B cell (primary cell): ENCODE data around the gene FAM131B. TPM values are rescaled to one million over a fixed set of nuclear protein-coding genes. Genes with fewer than 3 reads are reported as not detected.

ENCODE experiments used
- ATAC-seq: fragments of 200-7000 bp; cut with Tn5 transposase; one replicate; pipeline ENCODE4 v1.10.0; 2021; ENCODE audit warnings: low read depth, mild to moderate bottlenecking, moderate number of reproducible peaks, moderate library complexity
- CTCF ChIA-PET: fragments of 350-600 bp; sonication (Branson Sonifier 250); formaldehyde crosslinking; loops from one replicate; lab custom pipeline; 2021; ENCODE audit warnings: antibody characterized with exemption, inconsistent platforms; lab: Charles Lee
- POLR2A ChIA-PET: fragments of 350-600 bp; sonication (Branson Sonifier 250); formaldehyde crosslinking; loops from one replicate; lab custom pipeline; 2021; ENCODE audit warnings: antibody characterized with exemption; lab: Charles Lee
- DNase-seq: peaks from one replicate; pipeline ENCODE4 v3.0.0; 2013
- H2AFZ ChIP-seq: 2 replicates; pipeline ENCODE4 v1.6.1; 2012; ENCODE audit warnings: mild to moderate bottlenecking, low read depth, low read length; ENCODE audit not compliant: insufficient read depth, poor library complexity, severe bottlenecking
- H3K27ac ChIP-seq, 2 donors: 1 replicate in 1 of 2; 2 replicates in 1 of 2; pipeline ENCODE4 v1.5.1; 2012 to 2013; ENCODE audit warnings: low read length in 2 of 2, mild to moderate bottlenecking in 2 of 2, moderate library complexity in 1 of 2
- H3K27me3 ChIP-seq, 4 experiments: fragments of 200-600 bp in 1 of 4; sonication (generic) in 1 of 4; replicated peaks in 1 of 4; 1 replicate in 2 of 4; 2 replicates in 2 of 4; pipeline versions ENCODE4 v1.6.1 to v1.7.0; 2013 to 2016; ENCODE audit warnings: low read length in 3 of 4, mild to moderate bottlenecking in 2 of 4, mixed read lengths in 1 of 4, moderate library complexity in 1 of 4; ENCODE audit not compliant: insufficient read depth in 4 of 4, control insufficient read depth in 3 of 4; ENCODE audit errors: control extremely low read depth in 1 of 4
- H3K36me3 ChIP-seq, 2 experiments: replicated peaks in 1 of 2; 1 replicate in 1 of 2; 2 replicates in 1 of 2; pipeline versions ENCODE4 v1.6.1 to v1.7.1; 2013; ENCODE audit warnings: low read length in 1 of 2; ENCODE audit not compliant: insufficient read depth in 2 of 2, control insufficient read depth in 1 of 2; ENCODE audit errors: control extremely low read depth in 1 of 2, extremely low read depth in 1 of 2
- H3K4me1 ChIP-seq, 2 donors: fragments of 200-600 bp in 1 of 2; sonication (generic) in 1 of 2; 1 replicate in 1 of 2; 2 replicates in 1 of 2; pipeline versions ENCODE4 v1.5.1 to v1.6.1; 2013 to 2017; ENCODE audit warnings: low read length in 2 of 2; ENCODE audit not compliant: control insufficient read depth in 2 of 2, insufficient read depth in 2 of 2
- H3K4me2 ChIP-seq: replicated peaks from 2 replicates; pipeline ENCODE3; 2012; ENCODE audit warnings: mild to moderate bottlenecking, low read depth, low read length; ENCODE audit not compliant: poor library complexity, severe bottlenecking
- H3K4me3 ChIP-seq, 5 experiments: fragments of 200-600 bp in 1 of 5; sonication (generic) in 1 of 5; 1 replicate in 3 of 5; 2 replicates in 2 of 5; pipeline versions ENCODE4 v1.5.1 to v1.7.0; 2011 to 2016; ENCODE audit warnings: low read length in 4 of 5, mild to moderate bottlenecking in 4 of 5, low read depth in 2 of 5, control low read depth in 1 of 5, moderate library complexity in 1 of 5; ENCODE audit not compliant: insufficient read depth in 1 of 5; ENCODE audit errors: control extremely low read depth in 1 of 5, extremely low read depth in 1 of 5
- H3K79me2 ChIP-seq: fragments of 200-600 bp; sonication (generic); one replicate; pipeline ENCODE4 v1.6.0; 2016; ENCODE audit warnings: low read length; ENCODE audit not compliant: control insufficient read depth, insufficient read depth
- H3K9ac ChIP-seq: fragments of 200-600 bp; sonication (generic); 2 replicates; pipeline ENCODE4 v1.6.1; 2017; ENCODE audit warnings: mild to moderate bottlenecking, low read length, moderate library complexity
- H3K9me3 ChIP-seq, 3 donors: one replicate each; pipeline versions ENCODE4 v1.6.1 to v1.7.1; 2013; ENCODE audit warnings: low read length in 2 of 3; ENCODE audit not compliant: control insufficient read depth in 2 of 3, insufficient read depth in 1 of 3; ENCODE audit errors: control extremely low read depth in 1 of 3
- H4K20me1 ChIP-seq: 2 replicates; pipeline ENCODE4 v1.6.0; 2012; ENCODE audit warnings: mild to moderate bottlenecking, low read length; ENCODE audit not compliant: insufficient read depth, control insufficient read depth, poor library complexity, severe bottlenecking
- H3K27ac Mint-ChIP-seq: one replicate; pipeline ENCODE4 v1.8.0; 2021; ENCODE audit warnings: mixed read lengths
- H3K27me3 Mint-ChIP-seq: one replicate; pipeline ENCODE4 v1.8.0; 2021; ENCODE audit warnings: mixed read lengths
- H3K4me1 Mint-ChIP-seq: one replicate; pipeline ENCODE4 v1.8.0; 2021; ENCODE audit warnings: mixed read lengths
- H3K4me3 Mint-ChIP-seq: one replicate; pipeline ENCODE4 v1.8.0; 2021; ENCODE audit warnings: mixed read lengths
- H3K9me3 Mint-ChIP-seq: one replicate; pipeline ENCODE4 v1.8.0; 2022; ENCODE audit warnings: mixed read lengths; ENCODE audit not compliant: insufficient read depth
- EZH2 ChIP-seq: IDR thresholded peaks from 2 replicates; pipeline ENCODE4 v1.6.1; 2012; ENCODE audit warnings: borderline replicate concordance, low read depth, mild to moderate bottlenecking, moderate library complexity, low read length; ENCODE audit not compliant: insufficient read depth, poor library complexity, severe bottlenecking
- WGBS: methylation state at CpG from one replicate; pipeline ENCODE4 v1.1.5; 2013; ENCODE audit warnings: missing lambda C conversion rate; ENCODE audit not compliant: insufficient coverage; 5-methylcytosine and 5-hydroxymethylcytosine counted together
- intact Hi-C: fragments of 100-400 bp; cut with micrococcal nuclease; formaldehyde crosslinking; loops from one replicate; pipeline ENCODE4 v1.10.0; 2022
- polyA plus RNA-seq: library from polyadenylated mRNA; depleted of rRNA; stranded (reverse); fragments of >200 nt; gene quantifications from 2 replicates; pipeline ENCODE4 v1.2.3, GENCODE V29; 2012
- total RNA-seq, 2 donors: library from RNA; stranded (reverse); fragments of 120-200 nt in 1 of 2; gene quantifications; 1 replicate in 1 of 2; 2 replicates in 1 of 2; pipeline versions ENCODE4 v1.2.3 to v1.2.4, GENCODE V29; 2013 to 2022
- TF ChIP-seq, protein P1 (sequence below): fragments of 200-600 bp; IDR thresholded peaks from one replicate; pipeline ENCODE4 v1.8.0; 2022; ENCODE audit warnings: antibody characterized with exemption, mild to moderate bottlenecking

Gene FAM131B
- total and polyA plus RNA-seq, 2 donors (not counting 1 experiment from before 2014, with no cell fraction given): 0.05 TPM; not detected in 1

DNA sequence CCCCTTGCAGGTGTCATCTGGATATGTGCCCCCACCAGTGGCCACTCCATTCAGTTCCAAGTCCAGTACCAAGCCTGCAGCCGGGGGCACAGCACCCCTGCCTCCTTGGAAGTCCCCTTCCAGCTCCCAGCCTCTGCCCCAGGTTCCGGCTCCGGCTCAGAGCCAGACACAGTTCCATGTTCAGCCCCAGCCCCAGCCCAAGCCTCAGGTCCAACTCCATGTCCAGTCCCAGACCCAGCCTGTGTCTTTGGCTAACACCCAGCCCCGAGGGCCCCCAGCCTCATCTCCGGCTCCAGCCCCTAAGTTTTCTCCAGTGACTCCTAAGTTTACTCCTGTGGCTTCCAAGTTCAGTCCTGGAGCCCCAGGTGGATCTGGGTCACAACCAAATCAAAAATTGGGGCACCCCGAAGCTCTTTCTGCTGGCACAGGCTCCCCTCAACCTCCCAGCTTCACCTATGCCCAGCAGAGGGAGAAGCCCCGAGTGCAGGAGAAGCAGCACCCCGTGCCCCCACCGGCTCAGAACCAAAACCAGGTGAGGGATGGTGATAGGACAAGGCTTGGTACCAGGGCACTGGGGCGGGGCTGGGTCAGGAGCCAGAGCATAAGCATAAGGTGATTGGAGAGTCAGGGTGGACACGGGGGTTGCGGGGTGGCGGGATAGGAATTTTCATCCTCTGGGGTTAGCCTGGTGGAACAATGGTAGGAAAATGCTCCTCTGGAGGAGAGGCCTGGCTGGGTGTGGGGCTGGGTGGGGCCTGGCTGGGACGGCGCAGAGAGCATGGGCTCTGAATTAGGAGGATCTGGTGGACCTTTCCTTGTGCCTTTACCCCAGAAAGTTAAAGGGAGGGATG lies 20.5 kb upstream of the FAM131B start:
- Mint-ChIP-seq H3K4me3 (peak overlapping the region; percentile 70), H3K27me3 (no peaks in the 10 kb centered on the region), H3K4me1 (peaks cover 17% of the 10 kb centered on the region), H3K27ac (peak overlapping the region; percentile 57), H3K9me3 (no peaks in the 10 kb centered on the region)
- H3K9ac ChIP-seq: no peak overlapping the region
- intact Hi-C loops: loop anchor here (5.0 kb wide), 1 partner anchor 576 kb away; no protein-coding TSS in a partner anchor
- no peaks in the 10 kb centered on the region for H4K20me1 ChIP-seq
- ATAC-seq (no peak), DNase-seq (no peak)
- no peak for TF ChIP-seq EZH2
- TF ChIP-seq, protein P1, sequence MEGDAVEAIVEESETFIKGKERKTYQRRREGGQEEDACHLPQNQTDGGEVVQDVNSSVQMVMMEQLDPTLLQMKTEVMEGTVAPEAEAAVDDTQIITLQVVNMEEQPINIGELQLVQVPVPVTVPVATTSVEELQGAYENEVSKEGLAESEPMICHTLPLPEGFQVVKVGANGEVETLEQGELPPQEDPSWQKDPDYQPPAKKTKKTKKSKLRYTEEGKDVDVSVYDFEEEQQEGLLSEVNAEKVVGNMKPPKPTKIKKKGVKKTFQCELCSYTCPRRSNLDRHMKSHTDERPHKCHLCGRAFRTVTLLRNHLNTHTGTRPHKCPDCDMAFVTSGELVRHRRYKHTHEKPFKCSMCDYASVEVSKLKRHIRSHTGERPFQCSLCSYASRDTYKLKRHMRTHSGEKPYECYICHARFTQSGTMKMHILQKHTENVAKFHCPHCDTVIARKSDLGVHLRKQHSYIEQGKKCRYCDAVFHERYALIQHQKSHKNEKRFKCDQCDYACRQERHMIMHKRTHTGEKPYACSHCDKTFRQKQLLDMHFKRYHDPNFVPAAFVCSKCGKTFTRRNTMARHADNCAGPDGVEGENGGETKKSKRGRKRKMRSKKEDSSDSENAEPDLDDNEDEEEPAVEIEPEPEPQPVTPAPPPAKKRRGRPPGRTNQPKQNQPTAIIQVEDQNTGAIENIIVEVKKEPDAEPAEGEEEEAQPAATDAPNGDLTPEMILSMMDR: no peak
- no peak overlapping the region for H3K27ac ChIP-seq
- no peak overlapping the region for H2AFZ ChIP-seq
- no peaks in the 10 kb centered on the region for H3K27me3 ChIP-seq
- ChIA-PET CTCF (interaction anchor here (2.0 kb wide), 2 partner anchors 8 to 745 kb away, joined by 5 to 6 read pairs; no protein-coding TSS in a partner anchor), POLR2A (interaction anchor here (0.7 to 1.2 kb wide), 3 partner anchors 95 to 202 kb away, joined by 3 to 10 read pairs (median 4); partner anchors contain the start of genes CASP2 and GSTK1)
- H3K4me3 ChIP-seq: peak overlapping the region in 1 of 5 experiments; percentile 31
- peaks cover 4% of the 10 kb centered on the region for H3K79me2 ChIP-seq
- H3K4me1 ChIP-seq: peaks cover 44 to 60% of the 10 kb centered on the region in 2 donors
- no peaks in the 10 kb centered on the region for H3K36me3 ChIP-seq
- no peaks in the 10 kb centered on the region for H3K9me3 ChIP-seq
- no peak overlapping the region for H3K4me2 ChIP-seq
- WGBS: 97% methylated on average over 15 of the region's 15 CpGs
